ENCODE measurements around the gene CASQ1.

GRCh38 chr1:160188341-160188740, 2.0 kb upstream of the CASQ1 start:
- TF ChIP-seq POLR2A (IDR thresholded peaks at IDR 0.05) (no peak), CTCF (IDR thresholded peaks at IDR 0.05) (no peak)
